T1000 (cell line): Measurements from ENCODE around the gene SPATA13.
"Not testable (repeated sequence)": the region's sequence is repeated elsewhere in the genome, so short reads cannot be mapped to it uniquely, and the experiment has no call there.

Experiments
- DNase-seq: peaks from one replicate; lab custom pipeline; 2025; ENCODE audit warnings: mixed read lengths; lab: John Stamatoyannopoulos, UW

SPATA13 gene

DNA sequence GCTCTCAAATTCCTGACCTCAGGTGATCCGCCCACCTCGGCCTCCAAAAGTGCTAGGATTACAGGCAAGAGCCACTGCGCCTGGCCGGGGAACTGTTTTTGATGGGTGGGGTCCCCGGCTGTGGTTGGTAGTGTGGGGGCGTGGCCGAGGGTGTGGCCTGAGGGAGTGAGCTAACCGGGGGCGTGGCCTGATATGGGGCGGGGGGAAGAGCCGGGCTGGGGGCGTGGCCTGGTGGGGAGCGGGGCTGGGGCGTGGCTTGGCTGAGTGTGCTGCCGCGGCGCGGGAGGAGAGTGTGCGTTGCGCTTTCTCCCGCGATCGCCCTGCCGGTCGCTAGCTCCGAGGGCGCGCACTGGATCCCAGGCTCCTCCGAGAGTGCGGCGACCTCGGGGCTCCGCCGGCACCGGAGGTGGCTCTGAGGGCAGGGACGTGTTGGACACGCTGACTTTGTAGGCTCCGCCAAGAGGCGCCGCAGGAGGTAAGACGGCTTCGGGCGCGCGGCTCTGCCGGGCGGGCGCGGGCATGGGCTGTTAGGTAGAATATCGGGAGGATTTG is at the start of gene SPATA13:
SPATA13 (plus strand) TSS at position 263 of the 552 bp plus-strand sequence. CDS start 62,210 bp downstream, outside the sequence.
- peak; percentile 81 for DNase-seq

DNA sequence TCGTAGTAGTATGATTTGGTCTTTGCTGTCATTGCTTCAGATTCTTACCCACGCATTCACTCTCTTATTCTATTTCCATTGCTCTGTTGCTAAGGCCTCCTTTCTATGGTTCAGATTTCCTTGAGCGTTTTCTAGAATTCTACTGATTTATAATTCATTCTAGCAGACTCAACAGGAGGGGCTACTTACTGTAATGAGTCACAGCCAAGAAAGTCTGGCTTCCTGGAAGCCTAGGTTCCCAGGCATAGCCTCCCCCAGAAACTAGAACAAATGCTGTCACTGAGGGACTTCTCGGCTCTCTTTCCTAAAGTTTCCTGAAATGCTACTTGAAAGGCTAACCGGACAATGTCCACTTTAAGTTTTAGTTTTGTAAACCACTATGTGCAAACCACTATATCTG is 47.7 kb upstream of the SPATA13 start:
- DNase-seq, result no peak

DNA sequence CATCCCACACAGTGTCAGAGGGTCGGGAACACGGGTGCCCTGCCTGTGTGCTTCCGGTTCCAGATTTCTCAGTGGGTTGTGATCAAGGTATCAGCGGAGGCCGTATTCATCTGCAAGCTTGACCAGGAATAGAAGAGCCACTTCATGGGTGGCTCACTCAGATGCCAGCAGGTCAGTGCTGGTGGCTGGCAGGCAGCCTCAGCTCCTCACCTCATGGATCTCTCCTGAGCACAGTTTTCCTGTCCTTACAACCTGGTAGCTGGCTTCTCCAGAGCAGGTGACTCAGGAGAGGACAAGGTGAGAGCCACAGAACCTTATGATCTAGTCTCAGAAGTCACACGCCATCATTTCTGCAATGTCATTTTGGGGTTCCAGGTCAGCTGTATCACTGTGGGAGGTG is 44.8 kb upstream of the SPATA13 start:
- no peak for DNase-seq

DNA sequence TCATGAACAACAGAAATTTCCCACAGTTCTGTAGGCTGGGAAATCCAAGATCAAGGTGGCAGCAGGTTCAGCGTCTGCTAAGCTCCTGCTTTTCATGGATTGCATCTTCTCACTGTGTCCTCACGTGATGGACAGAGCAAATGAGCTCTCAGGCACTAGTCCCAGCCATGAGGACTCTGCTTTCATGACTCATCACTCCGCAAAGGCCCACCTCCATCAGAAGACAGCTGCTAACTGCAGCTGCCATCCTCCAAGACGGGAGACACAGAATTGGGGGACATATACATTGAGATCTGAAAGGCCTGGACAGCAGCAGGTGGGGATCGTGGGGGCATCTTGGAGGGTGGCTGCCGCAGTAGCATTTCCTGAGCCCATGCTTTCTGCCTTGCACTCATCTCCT is 44.4 kb upstream of the SPATA13 start:
- DNase-seq, result no peak

DNA sequence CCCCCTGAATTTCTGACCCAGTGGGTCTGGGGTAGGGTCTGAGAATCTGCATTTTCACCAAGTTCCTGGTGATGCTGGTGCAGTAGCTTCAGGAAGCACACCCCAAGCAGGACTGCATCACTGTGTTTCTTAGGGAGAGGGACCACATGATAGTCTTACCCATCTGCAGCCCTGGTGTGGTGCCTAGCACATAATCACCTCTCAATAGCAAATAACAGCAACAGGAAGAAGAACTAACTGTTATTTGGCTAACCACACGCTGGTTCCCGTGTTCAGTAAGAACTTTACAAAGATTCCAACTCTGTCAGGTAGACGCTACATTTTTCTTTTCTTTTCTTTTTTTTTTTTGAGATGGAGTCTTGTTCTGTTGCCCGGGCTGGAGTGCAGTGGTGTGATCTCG is 41.9 kb upstream of the SPATA13 start:
- DNase-seq, result no peak

DNA sequence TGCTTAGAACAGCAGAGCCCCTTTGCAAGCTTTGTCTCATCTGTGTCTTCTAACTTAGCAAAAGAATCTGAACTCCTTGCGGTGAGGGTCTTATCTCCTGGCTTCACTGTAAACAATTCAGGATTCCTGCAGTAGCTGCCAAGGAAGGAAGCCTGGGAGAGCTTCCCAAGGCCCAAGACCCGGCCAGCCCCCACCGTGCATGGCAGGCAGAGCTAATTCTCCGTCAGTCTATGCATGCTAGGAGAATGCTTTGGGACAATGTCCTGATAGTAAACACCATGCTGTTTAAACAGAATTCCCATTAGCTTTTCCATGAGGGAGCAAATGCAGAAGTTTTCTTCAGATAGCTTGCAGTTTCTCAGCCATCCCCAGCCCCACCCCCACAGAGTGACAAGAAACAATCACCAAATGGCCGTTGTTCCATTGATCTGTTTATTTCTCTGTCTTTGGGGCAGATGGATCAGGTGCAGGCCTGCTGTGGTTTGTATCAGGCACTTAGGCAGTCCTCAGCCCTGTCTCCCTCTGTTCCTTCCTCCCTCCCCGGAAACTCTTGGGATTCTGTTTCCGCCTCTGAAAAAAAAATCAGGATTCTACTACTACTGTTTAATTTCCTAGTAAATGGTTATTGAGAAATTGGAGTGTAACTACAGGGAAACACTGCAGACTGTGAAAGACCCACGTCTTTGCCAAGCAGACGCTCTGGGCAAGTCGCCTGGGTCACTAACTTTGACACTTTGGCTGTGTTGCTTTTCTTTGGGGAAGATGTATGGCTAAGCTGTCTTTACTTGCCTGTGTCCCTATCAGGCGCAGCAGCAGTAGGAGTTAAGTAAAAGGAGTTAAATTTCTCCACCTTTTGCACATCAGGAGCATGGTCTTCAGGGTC is 40.7 kb upstream of the SPATA13 start:
- no peak for DNase-seq

DNA sequence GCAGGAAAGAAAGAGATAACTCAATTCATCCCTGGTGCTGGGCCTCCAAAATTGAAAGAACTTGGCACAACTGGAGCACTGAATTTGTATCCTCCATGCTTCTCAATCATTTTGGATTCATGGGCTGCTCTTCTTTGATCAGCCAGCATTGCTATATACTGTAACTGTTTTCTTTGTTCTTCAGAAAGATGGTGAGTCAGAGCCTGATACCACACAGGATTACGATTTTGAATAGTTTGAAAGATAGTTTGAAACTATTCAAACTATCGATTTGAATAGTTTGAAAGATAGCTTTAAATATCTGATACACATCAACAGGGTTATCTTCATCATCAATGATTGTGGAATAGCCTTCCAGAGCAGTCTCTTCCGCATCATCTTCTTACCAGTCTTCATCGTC is 38.5 kb upstream of the SPATA13 start:
- DNase-seq, result not testable (repeated sequence)

DNA sequence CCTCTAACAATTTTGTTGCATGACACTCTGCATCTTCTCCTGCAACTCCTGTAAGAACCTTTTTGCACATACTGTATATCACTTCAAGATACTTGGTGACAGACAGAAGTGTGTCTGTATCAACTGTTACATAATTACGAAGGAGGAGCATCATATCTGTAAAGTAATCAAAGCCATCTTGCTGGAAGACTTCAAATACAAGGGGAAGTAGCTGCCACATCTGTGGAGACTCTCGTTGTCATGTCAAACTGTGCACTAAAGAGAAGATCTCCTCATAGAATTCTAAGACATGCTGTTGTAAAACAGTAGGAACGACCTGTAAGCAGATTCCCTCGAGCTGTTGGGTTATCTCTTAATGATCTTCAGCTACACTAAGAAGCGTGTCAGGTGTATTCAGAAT is 38.0 kb upstream of the SPATA13 start:
- no peak for DNase-seq

DNA sequence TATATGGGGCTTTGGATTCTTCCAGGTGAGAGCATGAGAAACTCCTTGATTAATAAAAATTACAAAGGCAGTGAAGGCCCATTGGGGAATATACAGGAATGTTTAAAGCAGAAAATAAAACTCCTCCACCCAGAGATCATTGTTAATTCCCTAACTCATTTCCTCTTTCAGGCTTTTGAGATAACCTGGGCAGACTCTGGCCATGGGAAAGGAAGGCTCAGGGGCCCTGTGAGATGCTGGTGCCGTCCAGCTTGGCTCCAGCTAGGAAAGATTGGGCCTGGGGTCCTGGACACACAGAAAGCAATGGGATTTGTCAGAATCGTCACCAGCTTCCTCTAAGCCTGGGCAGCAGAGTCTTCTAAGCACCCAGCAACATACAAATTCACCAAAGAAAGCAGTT is 36.8 kb upstream of the SPATA13 start:
- DNase-seq, result no peak

DNA sequence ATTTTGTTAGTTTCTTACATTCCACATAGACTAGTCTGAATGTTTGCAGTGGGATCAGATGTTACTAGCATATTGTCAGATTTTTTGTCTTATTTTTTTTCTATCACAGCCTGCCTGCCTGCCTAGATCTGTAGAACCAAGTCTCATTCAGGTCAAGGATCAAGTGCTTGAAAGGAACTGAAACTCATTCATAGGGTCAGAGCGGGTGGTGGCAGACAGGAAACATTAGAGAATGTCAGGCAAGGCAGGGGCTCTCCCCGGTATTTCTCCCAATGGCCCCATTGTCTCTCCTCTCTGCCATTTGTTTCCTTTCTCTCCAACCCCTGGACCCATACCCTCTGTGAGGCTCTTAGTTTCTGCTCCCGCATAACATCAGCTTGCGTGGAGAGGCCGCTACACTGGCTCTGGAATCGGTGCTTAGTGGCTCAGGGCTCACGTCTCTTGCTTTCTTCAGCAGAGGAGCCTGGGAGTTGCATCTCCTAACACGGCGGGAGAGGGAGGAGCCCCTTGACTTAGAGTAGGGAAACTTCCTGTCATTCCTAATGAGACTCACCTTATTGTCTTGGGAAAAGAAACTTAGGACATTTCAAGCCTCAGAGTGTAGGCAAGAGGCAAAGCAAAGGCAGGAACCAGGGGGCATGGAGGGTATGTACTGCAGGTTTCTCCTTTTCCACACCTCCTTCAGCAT is 35.6 kb upstream of the SPATA13 start:
- DNase-seq, result no peak

DNA sequence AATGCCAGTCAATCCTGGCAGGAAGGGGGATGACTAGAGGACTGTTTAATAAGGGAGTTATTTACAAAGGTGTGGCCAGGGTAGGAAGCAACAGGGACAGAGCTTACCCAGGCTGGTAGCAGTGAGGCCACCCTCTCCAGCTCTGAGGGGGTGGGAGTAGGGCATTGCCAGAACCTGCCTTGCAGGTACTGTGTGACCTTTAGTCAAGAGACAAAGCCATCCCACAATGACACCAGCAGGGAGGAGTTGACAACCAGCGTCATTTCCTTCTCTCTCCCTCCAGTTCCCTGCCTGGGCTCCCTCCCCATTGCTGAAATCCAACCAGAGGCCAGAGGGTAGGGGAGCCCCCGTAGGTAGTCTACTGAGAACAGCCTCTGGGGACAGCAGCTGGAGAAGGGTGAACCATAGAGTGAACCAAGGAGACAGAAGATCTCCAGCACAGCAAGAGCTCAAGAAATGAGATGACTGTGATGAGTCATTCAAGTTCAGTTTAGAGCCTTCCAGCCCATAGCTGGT is 33.3 kb upstream of the SPATA13 start:
- DNase-seq, result no peak

DNA sequence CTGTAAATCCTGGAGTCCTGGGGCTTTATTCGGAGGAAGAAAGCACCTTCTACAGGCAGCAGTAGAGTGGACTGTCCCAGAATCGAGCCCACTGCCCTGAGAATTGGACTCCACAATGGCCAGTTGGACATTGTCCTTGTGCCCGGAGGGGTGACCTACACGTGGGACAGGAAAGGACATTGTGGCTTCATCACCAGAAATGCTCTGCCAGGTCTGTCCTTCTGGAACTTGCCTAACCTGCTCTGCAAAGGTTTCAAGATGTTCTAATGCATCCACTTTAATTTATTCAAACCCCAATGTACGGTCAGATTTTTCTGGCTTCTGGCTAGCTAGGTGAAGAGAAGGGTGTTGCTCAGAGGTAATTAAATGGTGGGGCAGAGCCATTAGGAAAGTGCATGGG is 32.4 kb upstream of the SPATA13 start:
- DNase-seq, result no peak

DNA sequence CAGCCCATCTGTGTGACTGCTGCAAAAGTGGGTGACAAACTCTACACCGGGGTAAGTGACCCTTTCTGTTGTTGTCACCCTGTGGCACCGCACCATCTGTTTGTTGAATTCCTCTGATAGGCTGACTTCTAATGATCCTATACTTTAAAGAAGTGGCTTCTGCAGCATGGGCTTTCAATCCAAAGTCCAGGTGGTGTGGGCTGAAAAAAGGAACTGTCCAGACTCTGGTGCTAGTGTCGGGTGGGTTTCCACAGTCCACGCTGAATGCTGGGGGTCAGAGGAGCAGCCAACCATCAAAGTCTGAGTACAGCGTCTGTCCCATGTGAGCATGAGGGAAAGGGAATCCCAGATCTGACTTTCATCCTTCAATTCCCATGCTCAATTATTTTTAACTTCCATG is 31.6 kb upstream of the SPATA13 start:
- DNase-seq, result no peak

DNA sequence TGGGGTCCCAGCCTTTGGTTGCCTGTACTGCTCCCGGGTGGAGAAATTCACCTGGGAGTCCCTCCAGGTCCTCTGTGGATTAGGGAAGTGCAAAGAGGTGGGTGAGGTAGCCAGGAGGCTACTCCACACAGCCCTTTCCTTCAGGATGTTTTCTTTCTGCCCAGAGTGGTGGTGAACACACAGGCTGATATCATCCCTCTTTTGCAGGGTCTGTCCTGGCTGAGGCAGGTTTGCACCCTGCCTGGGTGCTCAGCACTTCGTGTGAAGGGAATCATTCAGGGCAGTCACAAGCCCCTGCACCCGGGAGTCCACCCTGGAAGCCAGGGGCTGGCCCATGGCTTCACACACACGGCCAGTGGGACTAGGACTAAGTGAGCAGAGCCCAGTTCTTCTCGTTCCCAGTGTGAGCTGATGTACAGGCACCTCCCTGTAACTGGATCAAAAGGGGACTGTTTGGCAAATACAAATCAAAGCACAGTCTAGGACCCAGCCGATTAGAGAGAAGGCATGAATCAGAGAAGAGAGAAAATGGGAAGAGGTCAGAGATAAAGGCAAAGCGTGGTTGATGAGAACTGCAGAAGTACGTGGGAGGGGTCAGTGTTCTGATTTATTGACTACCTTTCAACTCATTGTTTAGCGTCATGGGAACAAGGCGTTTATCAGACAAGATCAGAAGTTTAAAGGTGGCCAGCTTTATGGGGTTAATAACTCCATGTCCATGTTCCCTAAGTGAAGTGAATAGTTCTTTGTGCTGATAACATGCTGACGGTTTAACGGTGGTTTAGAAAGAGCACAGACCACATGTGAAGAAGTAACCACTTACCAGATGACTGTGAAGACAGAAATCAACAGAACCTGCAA is 30.4 kb upstream of the SPATA13 start:
- no peak for DNase-seq

DNA sequence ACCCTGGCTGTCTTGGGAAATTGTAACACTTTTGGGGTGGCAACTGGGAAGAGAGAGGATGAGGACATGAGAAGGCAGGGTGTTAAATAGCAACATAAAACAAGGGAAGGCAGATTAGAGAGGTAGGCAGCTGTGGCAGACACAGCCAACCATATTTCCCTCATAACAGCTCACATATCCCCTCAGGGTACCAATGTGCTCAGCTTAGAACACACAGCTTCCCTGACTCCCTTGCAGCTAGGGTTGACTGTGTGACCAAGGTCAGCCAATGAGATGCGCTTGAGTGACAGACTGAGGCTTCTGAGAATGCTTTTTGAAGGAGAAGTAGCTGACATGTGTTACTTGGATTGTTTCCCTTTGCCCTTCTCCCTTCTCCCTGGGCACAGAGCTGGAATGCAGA is 28.8 kb upstream of the SPATA13 start:
- no peak for DNase-seq

DNA sequence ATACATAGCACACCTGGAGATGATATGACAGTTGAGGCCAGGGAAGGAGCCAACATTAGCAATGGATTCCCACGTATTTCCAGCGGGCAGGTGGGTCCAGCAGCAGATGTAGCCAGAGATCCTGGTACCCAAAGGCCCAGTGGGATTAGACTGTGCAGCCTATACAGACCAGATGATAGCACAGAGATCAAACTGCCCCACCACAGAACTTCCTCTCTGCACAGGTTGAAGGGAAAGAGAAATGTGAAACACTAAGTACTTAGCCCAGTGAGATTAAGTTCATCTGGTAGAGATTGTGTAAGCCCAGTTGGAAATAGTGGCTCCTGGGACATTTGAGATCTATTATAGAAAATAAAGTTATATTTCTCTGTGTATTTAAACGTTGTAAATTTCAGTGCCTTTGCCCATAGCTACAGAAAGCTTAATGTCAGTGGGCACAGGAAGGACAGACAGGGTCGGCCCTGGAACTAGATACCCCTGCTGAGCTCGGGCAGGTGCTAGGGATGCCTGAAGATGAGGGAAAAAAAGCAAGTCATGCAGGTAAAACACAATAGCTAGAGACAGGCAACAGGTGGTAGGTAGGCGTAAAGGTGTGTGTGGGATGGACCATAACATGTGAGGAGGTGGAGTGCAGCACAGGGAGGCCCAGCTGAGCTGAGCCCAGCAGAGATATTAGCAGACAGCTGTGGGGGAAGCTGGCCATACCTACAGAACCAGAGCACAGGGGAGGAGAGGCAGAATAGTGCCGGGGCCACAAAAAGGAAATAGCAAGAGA is 27.3 kb upstream of the SPATA13 start:
- DNase-seq, result no peak

DNA sequence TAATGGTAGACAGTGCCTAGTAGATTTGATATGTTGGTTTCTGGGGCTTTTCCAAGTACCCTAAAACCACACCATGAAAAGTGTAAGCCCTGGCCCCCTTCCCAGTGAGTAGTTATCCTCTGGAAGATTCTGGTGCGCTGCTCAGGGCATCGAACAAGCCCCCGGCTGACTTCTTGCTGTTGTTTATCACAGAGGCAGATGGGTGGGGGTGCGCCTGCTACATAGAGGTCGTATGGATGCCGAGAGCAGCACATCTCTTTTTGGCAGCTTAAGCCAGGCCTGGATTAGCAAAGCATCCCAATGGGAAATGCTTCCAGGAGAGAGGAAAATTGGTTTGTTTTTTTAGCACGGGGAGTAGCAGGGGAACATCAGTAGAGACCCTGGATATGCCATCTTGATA is 26.3 kb upstream of the SPATA13 start:
- no peak for DNase-seq

DNA sequence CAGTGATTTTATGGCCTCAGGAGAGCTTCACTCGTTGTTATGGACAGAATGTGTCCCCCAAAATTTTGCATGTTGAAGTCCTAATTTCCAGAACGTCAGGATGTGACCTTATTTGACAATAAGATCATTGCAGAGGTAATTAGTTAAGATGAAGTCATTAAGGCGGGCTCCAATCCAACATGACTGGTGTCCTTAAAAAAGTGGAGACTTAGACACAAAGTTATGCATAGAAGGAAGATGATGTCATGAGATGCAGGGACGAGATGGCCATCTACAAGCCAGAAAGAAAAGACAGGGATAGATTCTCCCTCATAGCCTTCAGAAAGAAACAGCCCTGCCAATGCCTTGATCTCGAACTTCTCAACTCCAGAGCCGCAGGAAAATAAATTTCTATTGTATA is 25.8 kb upstream of the SPATA13 start:
- DNase-seq, result no peak

DNA sequence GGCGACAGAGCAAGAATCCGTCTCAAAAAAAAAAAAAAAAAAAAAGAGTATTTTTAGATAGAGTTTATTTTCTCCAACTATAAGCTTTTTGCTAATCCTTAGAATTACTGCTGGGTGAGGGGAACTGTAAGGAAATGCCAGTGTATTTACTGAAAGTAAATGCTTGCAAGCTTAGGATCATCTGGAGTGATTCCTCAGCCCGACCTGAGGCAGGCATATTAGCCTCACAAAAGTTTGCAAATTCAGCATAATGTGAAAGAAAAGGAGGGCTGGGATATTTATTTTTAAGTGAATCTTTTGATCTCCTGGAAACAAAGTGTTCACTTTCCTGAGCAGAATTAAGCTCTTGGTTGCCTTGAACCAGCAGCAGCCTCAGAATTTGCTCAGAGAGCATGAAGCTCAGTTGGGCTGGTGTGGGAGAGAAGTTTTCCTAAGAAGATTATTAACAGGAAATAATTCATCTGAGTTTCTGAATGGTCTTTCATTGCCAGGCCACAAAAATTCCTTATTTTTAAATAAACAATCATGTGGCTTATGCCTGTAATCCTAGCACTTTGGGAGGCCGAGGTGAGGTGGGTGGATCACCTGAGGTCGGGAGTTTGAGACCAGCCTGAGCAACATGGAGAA is 24.7 kb upstream of the SPATA13 start:
- no peak for DNase-seq

DNA sequence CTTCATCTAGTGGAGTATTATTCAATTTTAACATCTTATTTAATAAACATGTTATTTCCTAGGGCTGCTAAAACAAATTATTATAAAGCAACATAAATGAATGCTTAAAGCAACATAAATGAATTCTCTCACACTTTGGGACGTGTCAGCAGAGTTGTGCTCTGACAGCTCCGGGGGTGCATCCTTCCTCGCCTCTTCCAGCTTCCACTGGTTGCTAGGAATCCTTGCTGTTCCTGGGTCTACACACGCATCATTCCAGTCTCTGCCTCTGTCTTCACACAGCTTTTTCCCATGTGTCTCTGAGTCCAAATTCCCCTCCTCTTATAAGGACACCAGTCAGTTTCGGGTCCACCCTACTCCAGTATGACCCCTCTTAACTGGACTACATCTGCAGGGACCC is 21.6 kb upstream of the SPATA13 start:
- DNase-seq, result no peak
